Measurements from ENCODE around the gene PTRH1.
A peak's percentile ranks its signal among the peaks of the same experiment; 100 is the strongest.

PTRH1 gene

GRCh38 chr9:127734247-127734746 lies 18.8 kb upstream of the PTRH1 start:
- H3K4me3 ChIP-seq = peak overlapping the region; percentile 95
- TF ChIP-seq FOXP2 (optimal IDR thresholded peaks at IDR 0.05; ENCODE audit: control extremely low read depth, extremely low read length, insufficient read depth) (peak; percentile 60), EZH2 (IDR thresholded peaks at IDR 0.05) (no peak), POLR2AphosphoS5 (IDR thresholded peaks at IDR 0.05; ENCODE audit: borderline replicate concordance, low read depth, low read length) (no peak)
- H3K9ac ChIP-seq (ENCODE audit: insufficient read length) = no peak overlapping the region
- no peaks in the 10 kb centered on the region for H3K36me3 ChIP-seq (ENCODE audit: insufficient read depth, low read length)
- DNase-seq (ENCODE audit: low read depth, low spot score) = no peak
- no peaks in the 10 kb centered on the region for H3K9me3 ChIP-seq (ENCODE audit: low read depth, low read length)
- no peak overlapping the region for H3K27ac ChIP-seq

- TF ChIP-seq EZH2 (IDR thresholded peaks at IDR 0.05) (no peak), POLR2AphosphoS5 (IDR thresholded peaks at IDR 0.05; ENCODE audit: borderline replicate concordance, low read depth, low read length) (no peak), FOXP2 (optimal IDR thresholded peaks at IDR 0.05; ENCODE audit: control extremely low read depth, extremely low read length, insufficient read depth) (no peak)
- H3K4me3 ChIP-seq = no peak overlapping the region
- no peak for DNase-seq (ENCODE audit: low read depth, low spot score)
- no peak overlapping the region for H3K9ac ChIP-seq (ENCODE audit: insufficient read length)
- H3K9me3 ChIP-seq (ENCODE audit: low read depth, low read length) = no peaks in the 10 kb centered on the region
- H3K36me3 ChIP-seq (ENCODE audit: insufficient read depth, low read length) = no peaks in the 10 kb centered on the region
- no peak overlapping the region for H3K27ac ChIP-seq
Observed at GRCh38 chr9:127733614-127734013, 18.2 kb upstream of the PTRH1 start.

- no peaks in the 10 kb centered on the region for H3K9me3 ChIP-seq (ENCODE audit: low read depth, low read length)
- no peak overlapping the region for H3K27ac ChIP-seq
- H3K9ac ChIP-seq (ENCODE audit: insufficient read length) = no peak overlapping the region
- no peak for DNase-seq (ENCODE audit: low read depth, low spot score)
- TF ChIP-seq EZH2 (IDR thresholded peaks at IDR 0.05) (no peak), FOXP2 (optimal IDR thresholded peaks at IDR 0.05; ENCODE audit: control extremely low read depth, extremely low read length, insufficient read depth) (no peak), POLR2AphosphoS5 (IDR thresholded peaks at IDR 0.05; ENCODE audit: borderline replicate concordance, low read depth, low read length) (no peak)
- no peak overlapping the region for H3K4me3 ChIP-seq
- no peaks in the 10 kb centered on the region for H3K36me3 ChIP-seq (ENCODE audit: insufficient read depth, low read length)
Observed at GRCh38 chr9:127732444-127732843, 17.0 kb upstream of the PTRH1 start.

GRCh38 chr9:127731938-127732337 lies 16.5 kb upstream of the PTRH1 start:
- H3K27ac ChIP-seq = no peak overlapping the region
- TF ChIP-seq POLR2AphosphoS5 (IDR thresholded peaks at IDR 0.05; ENCODE audit: borderline replicate concordance, low read depth, low read length) (no peak), EZH2 (IDR thresholded peaks at IDR 0.05) (no peak), FOXP2 (optimal IDR thresholded peaks at IDR 0.05; ENCODE audit: control extremely low read depth, extremely low read length, insufficient read depth) (no peak)
- H3K9ac ChIP-seq (ENCODE audit: insufficient read length) = no peak overlapping the region
- no peaks in the 10 kb centered on the region for H3K36me3 ChIP-seq (ENCODE audit: insufficient read depth, low read length)
- H3K9me3 ChIP-seq (ENCODE audit: low read depth, low read length) = no peaks in the 10 kb centered on the region
- H3K4me3 ChIP-seq = no peak overlapping the region
- DNase-seq (ENCODE audit: low read depth, low spot score) = no peak

GRCh38 chr9:127730799-127731410 lies 15.4 kb upstream of the PTRH1 start:
- Histone ChIP-seq H3K9ac (ENCODE audit: insufficient read length) (no peak overlapping the region), H3K27ac (no peak overlapping the region)

GRCh38 chr9:127730262-127730661 lies 14.8 kb upstream of the PTRH1 start:
- Histone ChIP-seq H3K9me3 (ENCODE audit: low read depth, low read length) (no peaks in the 10 kb centered on the region), H3K9ac (ENCODE audit: insufficient read length) (no peak overlapping the region), H3K36me3 (ENCODE audit: insufficient read depth, low read length) (no peaks in the 10 kb centered on the region), H3K4me3 (no peak overlapping the region), H3K27ac (no peak overlapping the region)
- TF ChIP-seq POLR2AphosphoS5 (IDR thresholded peaks at IDR 0.05; ENCODE audit: borderline replicate concordance, low read depth, low read length) (no peak), EZH2 (IDR thresholded peaks at IDR 0.05) (no peak), FOXP2 (optimal IDR thresholded peaks at IDR 0.05; ENCODE audit: control extremely low read depth, extremely low read length, insufficient read depth) (no peak)
- no peak for DNase-seq (ENCODE audit: low read depth, low spot score)

More at GRCh38 chr9:127730799-127731410, 15.4 kb upstream of the PTRH1 start:
- Histone ChIP-seq H3K36me3 (ENCODE audit: insufficient read depth, low read length) (no peaks in the 10 kb centered on the region), H3K9me3 (ENCODE audit: low read depth, low read length) (no peaks in the 10 kb centered on the region), H3K4me3 (no peak overlapping the region)
- TF ChIP-seq POLR2AphosphoS5 (IDR thresholded peaks at IDR 0.05; ENCODE audit: borderline replicate concordance, low read depth, low read length) (no peak), EZH2 (IDR thresholded peaks at IDR 0.05) (no peak), FOXP2 (optimal IDR thresholded peaks at IDR 0.05; ENCODE audit: control extremely low read depth, extremely low read length, insufficient read depth) (no peak)
- no peak for DNase-seq (ENCODE audit: low read depth, low spot score)

- TF ChIP-seq FOXP2 (optimal IDR thresholded peaks at IDR 0.05; ENCODE audit: control extremely low read depth, extremely low read length, insufficient read depth) (no peak), POLR2AphosphoS5 (IDR thresholded peaks at IDR 0.05; ENCODE audit: borderline replicate concordance, low read depth, low read length) (no peak), EZH2 (IDR thresholded peaks at IDR 0.05) (no peak)
- Histone ChIP-seq H3K4me3 (no peak overlapping the region), H3K36me3 (ENCODE audit: insufficient read depth, low read length) (no peaks in the 10 kb centered on the region), H3K27ac (no peak overlapping the region), H3K9me3 (ENCODE audit: low read depth, low read length) (no peaks in the 10 kb centered on the region), H3K9ac (ENCODE audit: insufficient read length) (no peak overlapping the region)
- no peak for DNase-seq (ENCODE audit: low read depth, low spot score)
Observed at GRCh38 chr9:127729522-127730256, 14.2 kb upstream of the PTRH1 start.

GRCh38 chr9:127728808-127729207 lies 13.3 kb upstream of the PTRH1 start:
- no peak overlapping the region for H3K4me3 ChIP-seq
- H3K27ac ChIP-seq = no peak overlapping the region
- no peak for DNase-seq (ENCODE audit: low read depth, low spot score)
- no peak overlapping the region for H3K9ac ChIP-seq (ENCODE audit: insufficient read length)
- H3K36me3 ChIP-seq (ENCODE audit: insufficient read depth, low read length) = no peaks in the 10 kb centered on the region
- no peak for TF ChIP-seq POLR2AphosphoS5 (IDR thresholded peaks at IDR 0.05; ENCODE audit: borderline replicate concordance, low read depth, low read length)
- TF ChIP-seq EZH2 (IDR thresholded peaks at IDR 0.05) = no peak
- no peak for TF ChIP-seq FOXP2 (optimal IDR thresholded peaks at IDR 0.05; ENCODE audit: control extremely low read depth, extremely low read length, insufficient read depth)
- H3K9me3 ChIP-seq (ENCODE audit: low read depth, low read length) = no peaks in the 10 kb centered on the region
